ENCODE results near the gene GGT6. TPM values are rescaled to one million over a fixed set of nuclear protein-coding genes. Genes with fewer than 3 reads are reported as not detected.

GGT6 gene
- total and polyA plus RNA-seq, 2 of the 13 experiments (the other 11 are each of a cell fraction or from before 2014, with no cell fraction given): 0.16 to 0.80 TPM

GRCh38 chr17:4553669-4554068 lies 6.7 kb downstream of the GGT6 start:
- H3K9ac ChIP-seq (ENCODE audit: insufficient read depth, low read depth, low read length): peak overlapping the region; percentile 78; the same call in 1 of the 2 replicates
- no TSS peak for BruUV-seq (replicated peaks)

GRCh38 chr17:4551796-4552525 lies 8.4 kb downstream of the GGT6 start:
- no peak for ATAC-seq

More at GRCh38 chr17:4553669-4554068, 6.7 kb downstream of the GGT6 start:
- no peaks in the 10 kb centered on the region for H3K9me3 ChIP-seq (ENCODE audit: low read length)
- peaks cover 27 to 47% of the 10 kb centered on the region in 2 experiments for H3K36me3 ChIP-seq (replicated peaks in 1 of 2; ENCODE audit: control insufficient read depth in 1 of 2, insufficient read depth in 2 of 2, low read length in 2 of 2)
- no peak overlapping the region for H2AFZ ChIP-seq (ENCODE audit: low read length)
- in situ Hi-C loops (cut with HindIII; ENCODE audit: extremely low pct_ligation_motif_present, low pct_unique_long_range_greater_than_20kb) (loop anchor here (10.0 kb wide), 1 partner anchor 341 kb away; the partner anchor contains the start of gene C17orf107), intact Hi-C loops (cut with micrococcal nuclease; ENCODE audit: unreplicated experiment) (no loop called here)
- POLR2A ChIA-PET: interaction anchor here (0.5 kb wide), 1 partner anchor 9 kb away, joined by 3 read pairs; no protein-coding TSS in a partner anchor
- no peak for FAIRE-seq
- no peak for DNase-seq (ENCODE audit: low spot score)
- TF ChIP-seq BRD4 (CRISPR knock-in tag; IDR thresholded peaks at IDR 0.05) (no peak), E2F2 (CRISPR knock-in tag; IDR thresholded peaks at IDR 0.05; ENCODE audit: borderline replicate concordance) (no peak)
- peak overlapping the region in 2 of 3 experiments; percentile 87 to 95; a peak in 4 of 6 replicates for H3K4me3 ChIP-seq (replicated peaks in 1 of 3; ENCODE audit: insufficient read depth in 1 of 3, low read depth in 2 of 3, low read length in 3 of 3)
- H3K4me1 ChIP-seq (ENCODE audit: insufficient read depth, low read length): peaks cover 30% of the 10 kb centered on the region
- H3K79me2 ChIP-seq (ENCODE audit: insufficient read depth, low read length): peaks cover 16% of the 10 kb centered on the region
- no peaks in the 10 kb centered on the region for H3K27me3 ChIP-seq (ENCODE audit: control insufficient read depth in 1 of 2, insufficient read depth in 2 of 2, low read length in 2 of 2)
- CTCF ChIA-PET (ENCODE audit: low intra/inter-chr PET ratio, low total read pairs): no interaction called here
- peak overlapping the region; percentile 99 for H3K4me2 ChIP-seq (ENCODE audit: low read depth, low read length)
- no peak overlapping the region for H3K27ac ChIP-seq (ENCODE audit: extremely low read length, insufficient read depth, low read length)
- 92% methylated on average over 4 of the region's 9 CpGs for WGBS (ENCODE audit: low lambda C conversion rate)
- no peaks in the 10 kb centered on the region for H4K20me1 ChIP-seq (ENCODE audit: insufficient read depth, low read length)
- no peak for ATAC-seq

More at GRCh38 chr17:4551796-4552525, 8.4 kb downstream of the GGT6 start:
- Histone ChIP-seq H3K4me3 (replicated peaks in 1 of 3; ENCODE audit: insufficient read depth in 1 of 3, low read depth in 2 of 3, low read length in 3 of 3) (no peak overlapping the region), H4K20me1 (ENCODE audit: insufficient read depth, low read length) (no peaks in the 10 kb centered on the region), H3K9me3 (ENCODE audit: low read length) (no peaks in the 10 kb centered on the region), H3K4me2 (ENCODE audit: low read depth, low read length) (no peak overlapping the region), H3K36me3 (replicated peaks in 1 of 2; ENCODE audit: control insufficient read depth in 1 of 2, insufficient read depth in 2 of 2, low read length in 2 of 2) (peaks cover 38 to 63% of the 10 kb centered on the region in 2 experiments), H3K27me3 (ENCODE audit: control insufficient read depth in 1 of 2, insufficient read depth in 2 of 2, low read length in 2 of 2) (no peaks in the 10 kb centered on the region), H3K9ac (ENCODE audit: insufficient read depth, low read depth, low read length) (no peak overlapping the region), H3K27ac (ENCODE audit: extremely low read length, insufficient read depth, low read length) (no peak overlapping the region), H3K4me1 (ENCODE audit: insufficient read depth, low read length) (peaks cover 28% of the 10 kb centered on the region), H2AFZ (ENCODE audit: low read length) (no peak overlapping the region), H3K79me2 (ENCODE audit: insufficient read depth, low read length) (peaks cover 16% of the 10 kb centered on the region)
- no TSS peak for BruUV-seq (replicated peaks)
- ChIA-PET CTCF (ENCODE audit: low intra/inter-chr PET ratio, low total read pairs) (no interaction called here), POLR2A (interaction anchor here (1.1 kb wide), 1 partner anchor 14 kb away, joined by 3 read pairs; no protein-coding TSS in a partner anchor)
- FAIRE-seq: no peak
- in situ Hi-C loops (cut with HindIII; ENCODE audit: extremely low pct_ligation_motif_present, low pct_unique_long_range_greater_than_20kb): loop anchor here (10.0 kb wide), 1 partner anchor 343 kb away; the partner anchor contains the start of gene C17orf107
- intact Hi-C loops (cut with micrococcal nuclease; ENCODE audit: unreplicated experiment): no loop called here
- no peak for DNase-seq (ENCODE audit: low spot score)
- 96% methylated on average over 13 of the region's 27 CpGs for WGBS (ENCODE audit: low lambda C conversion rate)
- TF ChIP-seq ATF7-NPFF (CRISPR knock-in tag; IDR thresholded peaks at IDR 0.05; ENCODE audit: low read depth) (no peak), AGO2 (optimal IDR thresholded peaks at IDR 0.05; ENCODE audit: low read depth, low read length) (peak; percentile 64), TAF15 (IDR thresholded peaks at IDR 0.05; ENCODE audit: low read depth, low read length, poor library complexity, severe bottlenecking) (no peak), RBFOX2 (IDR thresholded peaks at IDR 0.05; ENCODE audit: low read depth, low read length) (peak; percentile 42; the same call in 1 of the 2 replicates)
